Activated naive CD8-positive, alpha-beta T cell treated with anti-CD3 and anti-CD28 coated beads, Interleukin-2, amount 50 U/mL, for 24 hours (primary cell): ENCODE measurements around the gene ARL14EP.
A peak's percentile ranks its signal among the peaks of the same experiment; 100 is the strongest.

Source experiments
- ATAC-seq: fragments of 150-1000 bp; cut with Tn5 transposase; one replicate; pipeline ENCODE4 v1.10.0; 2021
- DNase-seq: peaks from one replicate; pipeline ENCODE4 v3.0.0; 2021
- H3K27ac Mint-ChIP-seq: one replicate; pipeline ENCODE4 v1.8.0; 2021; ENCODE audit warnings: mild to moderate bottlenecking, mixed read lengths
- H3K27me3 Mint-ChIP-seq: one replicate; pipeline ENCODE4 v1.8.0; 2021; ENCODE audit warnings: mixed read lengths
- H3K36me3 Mint-ChIP-seq: one replicate; pipeline ENCODE4 v1.8.0; 2021; ENCODE audit warnings: low read depth, mixed read lengths
- H3K4me1 Mint-ChIP-seq: one replicate; pipeline ENCODE4 v1.8.0; 2021; ENCODE audit warnings: mixed read lengths
- H3K4me3 Mint-ChIP-seq: one replicate; pipeline ENCODE4 v1.8.0; 2021; ENCODE audit warnings: mild to moderate bottlenecking, moderate library complexity, mixed read lengths
- H3K9me3 Mint-ChIP-seq: one replicate; pipeline ENCODE4 v1.8.0; 2021; ENCODE audit warnings: mixed read lengths

ARL14EP gene

GRCh38 chr11:30322826-30323710 is at the start of gene ARL14EP:
ARL14EP (plus strand) TSS chr11:30323104; CDS start chr11:30330949, 7,845 bp downstream.
- H3K4me3 Mint-ChIP-seq: peak within 1 kb of the TSS; percentile 100
- no peaks in the 10 kb centered on the region for H3K9me3 Mint-ChIP-seq
- H3K27ac Mint-ChIP-seq: peak within 1 kb of the TSS; percentile 100
- peaks cover 49% of the 10 kb centered on the region for H3K4me1 Mint-ChIP-seq
- peaks cover 14% of the 10 kb centered on the region for H3K36me3 Mint-ChIP-seq
- DNase-seq (peak; percentile 87), ATAC-seq (peak; percentile 97)
- peaks cover 8% of the 10 kb centered on the region for H3K27me3 Mint-ChIP-seq

GRCh38 chr11:30277176-30277575 is 45.7 kb upstream of the ARL14EP start:
- Mint-ChIP-seq H3K4me1 (peaks cover 13% of the 10 kb centered on the region), H3K9me3 (no peaks in the 10 kb centered on the region), H3K4me3 (no peak overlapping the region)

GRCh38 chr11:30279796-30280195 is 43.1 kb upstream of the ARL14EP start:
- Mint-ChIP-seq H3K4me3 (no peak overlapping the region), H3K36me3 (no peaks in the 10 kb centered on the region), H3K27ac (no peak overlapping the region), H3K9me3 (no peaks in the 10 kb centered on the region), H3K4me1 (peaks cover 19% of the 10 kb centered on the region), H3K27me3 (no peaks in the 10 kb centered on the region)
- no peak for DNase-seq
- no peak for ATAC-seq

More at GRCh38 chr11:30277176-30277575, 45.7 kb upstream of the ARL14EP start:
- DNase-seq (no peak), ATAC-seq (no peak)
- peaks cover 3% of the 10 kb centered on the region for H3K27me3 Mint-ChIP-seq
- no peaks in the 10 kb centered on the region for H3K36me3 Mint-ChIP-seq
- H3K27ac Mint-ChIP-seq: no peak overlapping the region

GRCh38 chr11:30281476-30282288 is 41.2 kb upstream of the ARL14EP start:
- DNase-seq: peak; percentile 2
- ATAC-seq: peak; percentile 33
- H3K4me1 Mint-ChIP-seq: peaks cover 19% of the 10 kb centered on the region
- H3K27ac Mint-ChIP-seq: no peak overlapping the region
- H3K27me3 Mint-ChIP-seq: no peaks in the 10 kb centered on the region
- H3K36me3 Mint-ChIP-seq: no peaks in the 10 kb centered on the region
- H3K4me3 Mint-ChIP-seq: no peak overlapping the region
- H3K9me3 Mint-ChIP-seq: no peaks in the 10 kb centered on the region

- H3K4me1 Mint-ChIP-seq: peaks cover 19% of the 10 kb centered on the region
- no peaks in the 10 kb centered on the region for H3K27me3 Mint-ChIP-seq
- H3K27ac Mint-ChIP-seq: no peak overlapping the region
- no peak overlapping the region for H3K4me3 Mint-ChIP-seq
- peak; percentile 87 for ATAC-seq
- peak; percentile 33 for DNase-seq
- no peaks in the 10 kb centered on the region for H3K36me3 Mint-ChIP-seq
- H3K9me3 Mint-ChIP-seq: no peaks in the 10 kb centered on the region
These were observed 40.6 kb upstream of the ARL14EP start for GRCh38 chr11:30282289-30282631.

- H3K4me1 Mint-ChIP-seq: peaks cover 19% of the 10 kb centered on the region
- DNase-seq (no peak), ATAC-seq (no peak)
- H3K9me3 Mint-ChIP-seq: no peaks in the 10 kb centered on the region
- no peak overlapping the region for H3K27ac Mint-ChIP-seq
- H3K36me3 Mint-ChIP-seq: no peaks in the 10 kb centered on the region
- no peak overlapping the region for H3K4me3 Mint-ChIP-seq
- H3K27me3 Mint-ChIP-seq: no peaks in the 10 kb centered on the region
These were observed 38.1 kb upstream of the ARL14EP start for GRCh38 chr11:30284836-30285235.

- H3K4me1 Mint-ChIP-seq: peaks cover 19% of the 10 kb centered on the region
- DNase-seq: no peak
- H3K36me3 Mint-ChIP-seq: no peaks in the 10 kb centered on the region
- no peaks in the 10 kb centered on the region for H3K9me3 Mint-ChIP-seq
- H3K4me3 Mint-ChIP-seq: no peak overlapping the region
- no peaks in the 10 kb centered on the region for H3K27me3 Mint-ChIP-seq
- ATAC-seq: no peak
- H3K27ac Mint-ChIP-seq: no peak overlapping the region
These were observed 37.3 kb upstream of the ARL14EP start for GRCh38 chr11:30285416-30286121.

GRCh38 chr11:30291331-30291730 is 31.6 kb upstream of the ARL14EP start:
- Mint-ChIP-seq H3K27ac (no peak overlapping the region), H3K36me3 (no peaks in the 10 kb centered on the region), H3K9me3 (no peaks in the 10 kb centered on the region), H3K4me3 (no peak overlapping the region), H3K4me1 (no peaks in the 10 kb centered on the region), H3K27me3 (no peaks in the 10 kb centered on the region)
- DNase-seq (no peak), ATAC-seq (no peak)

- no peaks in the 10 kb centered on the region for H3K36me3 Mint-ChIP-seq
- ATAC-seq: no peak
- no peaks in the 10 kb centered on the region for H3K9me3 Mint-ChIP-seq
- H3K4me3 Mint-ChIP-seq: no peak overlapping the region
- no peaks in the 10 kb centered on the region for H3K27me3 Mint-ChIP-seq
- H3K4me1 Mint-ChIP-seq: no peaks in the 10 kb centered on the region
- no peak for DNase-seq
- no peak overlapping the region for H3K27ac Mint-ChIP-seq
These were observed 30.4 kb upstream of the ARL14EP start for GRCh38 chr11:30292545-30292944.

GRCh38 chr11:30295178-30295885 is 27.6 kb upstream of the ARL14EP start:
- DNase-seq (no peak), ATAC-seq (no peak)
- Mint-ChIP-seq H3K27ac (no peak overlapping the region), H3K36me3 (no peaks in the 10 kb centered on the region), H3K4me3 (no peak overlapping the region), H3K9me3 (no peaks in the 10 kb centered on the region), H3K4me1 (no peaks in the 10 kb centered on the region), H3K27me3 (no peaks in the 10 kb centered on the region)

- H3K9me3 Mint-ChIP-seq: no peaks in the 10 kb centered on the region
- peaks cover 3% of the 10 kb centered on the region for H3K27me3 Mint-ChIP-seq
- no peak overlapping the region for H3K27ac Mint-ChIP-seq
- DNase-seq: no peak
- H3K4me3 Mint-ChIP-seq: no peak overlapping the region
- H3K36me3 Mint-ChIP-seq: no peaks in the 10 kb centered on the region
- ATAC-seq: no peak
- H3K4me1 Mint-ChIP-seq: no peaks in the 10 kb centered on the region
These were observed 18.3 kb upstream of the ARL14EP start for GRCh38 chr11:30304620-30305019.

- Mint-ChIP-seq H3K36me3 (no peaks in the 10 kb centered on the region), H3K27me3 (peaks cover 14% of the 10 kb centered on the region), H3K4me1 (no peaks in the 10 kb centered on the region), H3K9me3 (peaks cover 6% of the 10 kb centered on the region), H3K27ac (no peak overlapping the region), H3K4me3 (no peak overlapping the region)
- ATAC-seq (no peak), DNase-seq (no peak)
These were observed 12.3 kb upstream of the ARL14EP start for GRCh38 chr11:30310623-30311022.

- Mint-ChIP-seq H3K27me3 (peaks cover 16% of the 10 kb centered on the region), H3K4me1 (no peaks in the 10 kb centered on the region), H3K36me3 (no peaks in the 10 kb centered on the region), H3K9me3 (peaks cover 6% of the 10 kb centered on the region), H3K4me3 (no peak overlapping the region), H3K27ac (no peak overlapping the region)
- DNase-seq (no peak), ATAC-seq (no peak)
These were observed 11.7 kb upstream of the ARL14EP start for GRCh38 chr11:30311189-30311588.

- Mint-ChIP-seq H3K4me3 (no peak overlapping the region), H3K9me3 (peaks cover 6% of the 10 kb centered on the region), H3K36me3 (no peaks in the 10 kb centered on the region), H3K27me3 (peaks cover 16% of the 10 kb centered on the region), H3K27ac (no peak overlapping the region), H3K4me1 (peaks cover 4% of the 10 kb centered on the region)
- no peak for DNase-seq
- ATAC-seq: no peak
These were observed 10.7 kb upstream of the ARL14EP start for GRCh38 chr11:30312243-30312642.
